GM12878 (cell line): ENCODE results near the gene CATSPERD. TPM values are rescaled to one million over a fixed set of nuclear protein-coding genes. Genes with fewer than 3 reads are reported as not detected.

Experiments used
- BACH1 ChIP-seq: fragments of 450-650 bp; IDR thresholded peaks from 2 replicates; pipeline ENCODE4 v1.6.1; 2017; ENCODE audit warnings: mild to moderate bottlenecking, borderline replicate concordance
- BHLHE40 ChIP-seq, 2 experiments: fragments of 450-650 bp in 1 of 2; IDR thresholded peaks; 2 replicates each; pipeline ENCODE4 v1.6.1; 2011 to 2017; ENCODE audit warnings: low read depth in 2 of 2, borderline replicate concordance in 1 of 2, improper control_type of control experiment in 1 of 2, low read length in 1 of 2, mild to moderate bottlenecking in 1 of 2
- EP300 ChIP-seq, 2 experiments: fragments of 150-350 bp in 1 of 2; IDR thresholded peaks; 2 replicates each; pipeline ENCODE4 v1.6.1; 2011 to 2012; ENCODE audit warnings: low read depth in 2 of 2, low read length in 2 of 2, borderline replicate concordance in 1 of 2, improper control_type of control experiment in 1 of 2, inconsistent platforms in 1 of 2; ENCODE audit not compliant: control insufficient read depth in 1 of 2
- FOS ChIP-seq: IDR thresholded peaks from 3 replicates; pipeline ENCODE4 v1.6.1; 2011; ENCODE audit warnings: borderline replicate concordance; ENCODE audit not compliant: insufficient read length; ENCODE audit errors: extremely low read depth
- GABPA ChIP-seq: IDR thresholded peaks from 2 replicates; pipeline ENCODE4 v1.6.1; 2014; ENCODE audit warnings: antibody characterized with exemption, low read depth, mild to moderate bottlenecking, inconsistent platforms
- HDGF ChIP-seq: fragments of 450-650 bp; IDR thresholded peaks from 2 replicates; pipeline ENCODE4 v1.6.1; 2016; ENCODE audit warnings: antibody characterized with exemption
- HSF1 ChIP-seq: fragments of 150-350 bp; IDR thresholded peaks from 2 replicates; pipeline ENCODE4 v1.6.1; 2014; ENCODE audit warnings: mild to moderate bottlenecking, low read depth, low read length
- IKZF2 ChIP-seq, 2 experiments: fragments of 450-650 bp; IDR thresholded peaks; 2 replicates each; pipeline ENCODE4 v1.6.1; 2017; ENCODE audit warnings: mild to moderate bottlenecking in 2 of 2, moderate library complexity in 2 of 2
- NKRF ChIP-seq: fragments of 450-650 bp; conservative IDR thresholded peaks from 2 replicates; pipeline ENCODE4 v1.6.1; 2017; ENCODE audit warnings: mild to moderate bottlenecking, moderate library complexity
- POLR2AphosphoS2 ChIP-seq: IDR thresholded peaks from 2 replicates; pipeline ENCODE4 v1.6.1; 2011; ENCODE audit warnings: low read depth, mild to moderate bottlenecking, low read length, improper control_type of control experiment, moderate library complexity
- POU2F2 ChIP-seq: IDR thresholded peaks from 3 replicates; pipeline ENCODE4 v1.6.1; 2011; ENCODE audit warnings: low read depth, mild to moderate bottlenecking, low read length, borderline replicate concordance
- RCOR1 ChIP-seq: conservative IDR thresholded peaks from 2 replicates; pipeline ENCODE4 v1.6.1; 2012; ENCODE audit warnings: low read depth, low read length, improper control_type of control experiment
- TAF1 ChIP-seq: IDR thresholded peaks from 2 replicates; pipeline ENCODE4 v1.6.1; 2011; ENCODE audit warnings: mild to moderate bottlenecking, low read depth, low read length, borderline replicate concordance
- ZNF207 ChIP-seq: fragments of 450-650 bp; IDR thresholded peaks from 2 replicates; pipeline ENCODE4 v1.6.1; 2014; ENCODE audit warnings: antibody characterized with exemption, mild to moderate bottlenecking, borderline replicate concordance
- ZSCAN29 ChIP-seq: fragments of 450-650 bp; IDR thresholded peaks from 2 replicates; pipeline ENCODE4 v1.6.1; 2017; ENCODE audit warnings: mild to moderate bottlenecking, moderate library complexity
- polyA plus RNA-seq, 11 experiments: library from polyadenylated mRNA; depleted of rRNA in 4 of 11; unstranded in 6 of 11; stranded (reverse) in 5 of 11; fragments of >200 nt; fragmentation: Nextera tagmentation in 4 of 11; fragmentation: Illumina TruSeq in 1 of 11; extraction: Ambion mirVana in 4 of 11; extraction: Trizol in 1 of 11; gene quantifications; 1 replicate in 1 of 11; 2 replicates in 10 of 11; pipeline versions ENCODE4 v1.2.1 to v1.2.3, GENCODE V29; 2011 to 2016; ENCODE audit warnings: inconsistent platforms in 2 of 11, missing spikeins in 2 of 11, low read depth in 1 of 11
- total RNA-seq, 4 experiments: library from RNA; depleted of rRNA in 3 of 4; stranded (reverse); fragments of >200 nt in 3 of 4; fragmentation: Illumina TruSeq in 1 of 4; extraction: Trizol in 1 of 4; gene quantifications; 2 replicates each; pipeline versions ENCODE4 v1.2.1 to v1.2.3, GENCODE V29; 2013 to 2021
- TF ChIP-seq, protein P1 (sequence below): fragments of 450-650 bp; formaldehyde crosslinking; IDR thresholded peaks from 2 replicates; pipeline ENCODE4 v1.5.0; 2022; ENCODE audit warnings: mild to moderate bottlenecking, missing genetic modification characterization
- TF ChIP-seq, protein P2 (sequence below): fragments of 450-650 bp; formaldehyde crosslinking; IDR thresholded peaks from 2 replicates; pipeline ENCODE4 v1.4.0; 2020; ENCODE audit warnings: mild to moderate bottlenecking, moderate library complexity

The CATSPERD gene
- total and polyA plus RNA-seq, 10 of the 15 experiments (the other 5 are each of a cell fraction or from before 2014, with no cell fraction given), result 0.02 to 0.38 (median 0.11) TPM; not detected in 5

GRCh38 chr19:5680437-5681368 lies 39.7 kb upstream of the CATSPERD start, which contains the start of the genes HSD11B1L and MICOS13 (continued):
- TF ChIP-seq POLR2AphosphoS2 (peak; percentile 84; the same call in 1 of the 2 replicates), NKRF (peak; percentile 77), ZNF207 (peak; percentile 85; the same call in 1 of the 2 replicates), HSF1 (no peak), HDGF (peak; percentile 86), IKZF2 (IDR thresholded peaks at IDR 0.05) (no peak; a peak in 1 of 4 replicates), POU2F2 (0 out of 3 replicates have a peak, but pooled peaks have one; percentile 59), EP300 (IDR thresholded peaks at IDR 0.05; ENCODE audit: borderline replicate concordance in 1 of 2, control insufficient read depth in 1 of 2, low read depth in 2 of 2, low read length in 2 of 2) (no peak), TAF1 (peak; percentile 40), BHLHE40 (IDR thresholded peaks at IDR 0.05; ENCODE audit: borderline replicate concordance in 1 of 2, low read depth in 2 of 2, low read length in 1 of 2) (peak; percentile 82 to 97), FOS (no peak), BACH1 (no peak), RCOR1 (no peak), GABPA (peak; percentile 86), ZSCAN29 (no peak)
- TF ChIP-seq, protein P1, sequence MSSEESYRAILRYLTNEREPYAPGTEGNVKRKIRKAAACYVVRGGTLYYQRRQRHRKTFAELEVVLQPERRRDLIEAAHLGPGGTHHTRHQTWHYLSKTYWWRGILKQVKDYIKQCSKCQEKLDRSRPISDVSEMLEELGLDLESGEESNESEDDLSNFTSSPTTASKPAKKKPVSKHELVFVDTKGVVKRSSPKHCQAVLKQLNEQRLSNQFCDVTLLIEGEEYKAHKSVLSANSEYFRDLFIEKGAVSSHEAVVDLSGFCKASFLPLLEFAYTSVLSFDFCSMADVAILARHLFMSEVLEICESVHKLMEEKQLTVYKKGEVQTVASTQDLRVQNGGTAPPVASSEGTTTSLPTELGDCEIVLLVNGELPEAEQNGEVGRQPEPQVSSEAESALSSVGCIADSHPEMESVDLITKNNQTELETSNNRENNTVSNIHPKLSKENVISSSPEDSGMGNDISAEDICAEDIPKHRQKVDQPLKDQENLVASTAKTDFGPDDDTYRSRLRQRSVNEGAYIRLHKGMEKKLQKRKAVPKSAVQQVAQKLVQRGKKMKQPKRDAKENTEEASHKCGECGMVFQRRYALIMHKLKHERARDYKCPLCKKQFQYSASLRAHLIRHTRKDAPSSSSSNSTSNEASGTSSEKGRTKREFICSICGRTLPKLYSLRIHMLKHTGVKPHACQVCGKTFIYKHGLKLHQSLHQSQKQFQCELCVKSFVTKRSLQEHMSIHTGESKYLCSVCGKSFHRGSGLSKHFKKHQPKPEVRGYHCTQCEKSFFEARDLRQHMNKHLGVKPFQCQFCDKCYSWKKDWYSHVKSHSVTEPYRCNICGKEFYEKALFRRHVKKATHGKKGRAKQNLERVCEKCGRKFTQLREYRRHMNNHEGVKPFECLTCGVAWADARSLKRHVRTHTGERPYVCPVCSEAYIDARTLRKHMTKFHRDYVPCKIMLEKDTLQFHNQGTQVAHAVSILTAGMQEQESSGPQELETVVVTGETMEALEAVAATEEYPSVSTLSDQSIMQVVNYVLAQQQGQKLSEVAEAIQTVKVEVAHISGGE (CRISPR knock-in tag), result peak; percentile 47; the same call in 1 of the 2 replicates
- TF ChIP-seq, protein P2, sequence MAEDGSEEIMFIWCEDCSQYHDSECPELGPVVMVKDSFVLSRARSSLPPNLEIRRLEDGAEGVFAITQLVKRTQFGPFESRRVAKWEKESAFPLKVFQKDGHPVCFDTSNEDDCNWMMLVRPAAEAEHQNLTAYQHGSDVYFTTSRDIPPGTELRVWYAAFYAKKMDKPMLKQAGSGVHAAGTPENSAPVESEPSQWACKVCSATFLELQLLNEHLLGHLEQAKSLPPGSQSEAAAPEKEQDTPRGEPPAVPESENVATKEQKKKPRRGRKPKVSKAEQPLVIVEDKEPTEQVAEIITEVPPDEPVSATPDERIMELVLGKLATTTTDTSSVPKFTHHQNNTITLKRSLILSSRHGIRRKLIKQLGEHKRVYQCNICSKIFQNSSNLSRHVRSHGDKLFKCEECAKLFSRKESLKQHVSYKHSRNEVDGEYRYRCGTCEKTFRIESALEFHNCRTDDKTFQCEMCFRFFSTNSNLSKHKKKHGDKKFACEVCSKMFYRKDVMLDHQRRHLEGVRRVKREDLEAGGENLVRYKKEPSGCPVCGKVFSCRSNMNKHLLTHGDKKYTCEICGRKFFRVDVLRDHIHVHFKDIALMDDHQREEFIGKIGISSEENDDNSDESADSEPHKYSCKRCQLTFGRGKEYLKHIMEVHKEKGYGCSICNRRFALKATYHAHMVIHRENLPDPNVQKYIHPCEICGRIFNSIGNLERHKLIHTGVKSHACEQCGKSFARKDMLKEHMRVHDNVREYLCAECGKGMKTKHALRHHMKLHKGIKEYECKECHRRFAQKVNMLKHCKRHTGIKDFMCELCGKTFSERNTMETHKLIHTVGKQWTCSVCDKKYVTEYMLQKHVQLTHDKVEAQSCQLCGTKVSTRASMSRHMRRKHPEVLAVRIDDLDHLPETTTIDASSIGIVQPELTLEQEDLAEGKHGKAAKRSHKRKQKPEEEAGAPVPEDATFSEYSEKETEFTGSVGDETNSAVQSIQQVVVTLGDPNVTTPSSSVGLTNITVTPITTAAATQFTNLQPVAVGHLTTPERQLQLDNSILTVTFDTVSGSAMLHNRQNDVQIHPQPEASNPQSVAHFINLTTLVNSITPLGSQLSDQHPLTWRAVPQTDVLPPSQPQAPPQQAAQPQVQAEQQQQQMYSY (CRISPR knock-in tag), result peak; percentile 68; the same call in 1 of the 2 replicates
